Lung (tissue), 12 donors: ENCODE data around the gene G6PD. TPM values are rescaled to one million over a fixed set of nuclear protein-coding genes. Genes with fewer than 3 reads are reported as not detected.

Experiments
- ATAC-seq: fragments of 200-7000 bp; cut with Tn5 transposase; one replicate; pipeline ENCODE4 v1.9.1; 2020; ENCODE audit warnings: moderate number of reproducible peaks; ENCODE audit not compliant: insufficient read depth, low FRiP score
- DNase-seq, 3 donors: peaks; one replicate each; pipeline ENCODE4 v3.0.0-alpha.2; 2013 to 2017
- H3K27ac ChIP-seq, 2 donors: one replicate each; pipeline ENCODE4 v1.5.1; 2013; ENCODE audit warnings: mild to moderate bottlenecking in 2 of 2, moderate library complexity in 2 of 2, control low read depth in 1 of 2, inconsistent platforms in 1 of 2, low read depth in 1 of 2, low read length in 1 of 2
- H3K27me3 ChIP-seq, 3 donors: one replicate each; pipeline ENCODE4 v1.5.1; 2013; ENCODE audit warnings: low read length in 2 of 3; ENCODE audit not compliant: control insufficient read depth in 3 of 3, insufficient read depth in 3 of 3
- H3K36me3 ChIP-seq, 4 donors: one replicate each; pipeline ENCODE4 v1.5.1; 2013; ENCODE audit warnings: low read length in 4 of 4, mild to moderate bottlenecking in 1 of 4, moderate library complexity in 1 of 4; ENCODE audit not compliant: control insufficient read depth in 4 of 4, insufficient read depth in 4 of 4
- H3K4me1 ChIP-seq, 5 donors: one replicate each; pipeline ENCODE4 v1.5.1; 2013; ENCODE audit warnings: low read length in 5 of 5, mild to moderate bottlenecking in 2 of 5, moderate library complexity in 1 of 5; ENCODE audit not compliant: control insufficient read depth in 5 of 5, insufficient read depth in 5 of 5
- H3K4me3 ChIP-seq: one replicate; pipeline ENCODE4 v1.5.1; 2013; ENCODE audit warnings: mild to moderate bottlenecking, control low read depth, moderate library complexity
- H3K9ac ChIP-seq, 2 donors: one replicate each; pipeline ENCODE4 v1.5.1; 2013; ENCODE audit warnings: low read length in 2 of 2, control low read depth in 1 of 2; ENCODE audit not compliant: insufficient read depth in 1 of 2
- H3K9me3 ChIP-seq, 4 donors: one replicate each; pipeline ENCODE4 v1.5.1; 2013; ENCODE audit warnings: low read length in 3 of 4, mild to moderate bottlenecking in 1 of 4, moderate library complexity in 1 of 4; ENCODE audit not compliant: control insufficient read depth in 4 of 4, insufficient read depth in 3 of 4
- CTCF ChIP-seq: IDR thresholded peaks from 2 replicates; pipeline ENCODE4 v1.5.1; 2012; ENCODE audit warnings: mild to moderate bottlenecking; ENCODE audit errors: control extremely low read depth, extremely low read depth
- WGBS, 2 donors: extraction: QIAGEN DNeasy Blood & Tissue Kit; methylation state at CpG; one replicate each; pipeline ENCODE4 v1.1.7; 2013; 5-methylcytosine and 5-hydroxymethylcytosine counted together
- polyA plus RNA-seq, 2 donors: library from polyadenylated mRNA; stranded (reverse); fragments of 200-250 nt; gene quantifications; one replicate each; pipeline ENCODE4 v1.2.1, GENCODE V29; 2013
- total RNA-seq, 2 donors: library from RNA; depleted of rRNA in 1 of 2; stranded (reverse); fragments of >200 nt in 1 of 2; gene quantifications; one replicate each; pipeline ENCODE4 v1.2.1, GENCODE V29; 2014 to 2021
- donor health status: control.
- donor health status: control.
- donor health status: Bipolar disorder and iron deficiency.
- donor health status: healthy.
- donor health status: DM: yes; HTN: yes; CAD: no.

G6PD gene
- total and polyA plus RNA-seq, 4 donors: 24.3 to 106 (median 65.5) TPM

- Histone ChIP-seq H3K36me3 (peaks cover 2 to 11% (median 5%) of the 10 kb centered on the region in 4 donors), H3K27me3 (no peaks in the 10 kb centered on the region), H3K27ac (no peak overlapping the region), H3K9me3 (peaks cover 0 to 16% (median under 1%) of the 10 kb centered on the region in 4 donors), H3K4me3 (no peak overlapping the region), H3K9ac (no peak overlapping the region), H3K4me1 (no peaks in the 10 kb centered on the region)
- no peak for TF ChIP-seq CTCF
- WGBS, 2 donors: 88 to 93% methylated on average over 18 to 24 of the region's 24 CpGs
- DNase-seq (no peak), ATAC-seq (no peak)
These were observed 38.8 kb downstream of the G6PD start for GRCh38 chrX:154507673-154508383.

GRCh38 chrX:154506483-154507332 is 39.9 kb downstream of the G6PD start:
- Histone ChIP-seq H3K9me3 (peaks cover 0 to 19% (median under 1%) of the 10 kb centered on the region in 4 donors), H3K27me3 (no peaks in the 10 kb centered on the region), H3K4me3 (no peak overlapping the region), H3K36me3 (peaks cover 2 to 11% (median 5%) of the 10 kb centered on the region in 4 donors), H3K27ac (no peak overlapping the region), H3K9ac (no peak overlapping the region), H3K4me1 (no peaks in the 10 kb centered on the region)
- ATAC-seq (no peak), DNase-seq (no peak)
- TF ChIP-seq CTCF: no peak
- WGBS, 2 donors: 93 to 94% methylated on average over 15 to 37 of the region's 37 CpGs

GRCh38 chrX:154505734-154506133 is 40.9 kb downstream of the G6PD start:
- Histone ChIP-seq H3K9me3 (peaks cover 0 to 18% (median under 1%) of the 10 kb centered on the region in 4 donors), H3K27me3 (no peaks in the 10 kb centered on the region), H3K9ac (no peak overlapping the region), H3K4me3 (no peak overlapping the region), H3K4me1 (no peaks in the 10 kb centered on the region), H3K36me3 (peaks cover 2 to 11% (median 5%) of the 10 kb centered on the region in 4 donors), H3K27ac (no peak overlapping the region)
- DNase-seq (no peak), ATAC-seq (peak; percentile 39)
- TF ChIP-seq CTCF: no peak
- 77 to 86% methylated on average over 12 of the region's 12 CpGs for WGBS, 2 donors
